Measurements from ENCODE around the gene SPATA31C2.

DNA sequence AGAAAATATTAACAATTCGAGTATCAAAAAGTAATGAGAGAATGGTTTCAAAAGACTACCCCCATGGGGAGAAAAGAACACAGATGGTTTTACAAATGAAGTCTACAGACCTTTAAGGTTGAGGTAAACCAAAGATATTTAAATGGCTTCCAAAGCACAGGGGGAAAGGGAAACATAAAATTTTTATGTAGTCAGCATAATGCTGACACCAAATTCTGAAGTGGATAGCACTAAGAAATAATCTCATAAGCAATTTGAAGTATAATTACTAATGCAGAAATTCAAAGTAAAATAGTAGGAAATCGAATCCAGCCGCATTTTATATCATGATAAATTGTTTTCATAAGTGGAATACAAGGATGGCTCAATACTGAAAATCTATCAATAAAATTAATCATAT is 30.3 kb upstream of the SPATA31C2 start:
- TF ChIP-seq, protein P1, sequence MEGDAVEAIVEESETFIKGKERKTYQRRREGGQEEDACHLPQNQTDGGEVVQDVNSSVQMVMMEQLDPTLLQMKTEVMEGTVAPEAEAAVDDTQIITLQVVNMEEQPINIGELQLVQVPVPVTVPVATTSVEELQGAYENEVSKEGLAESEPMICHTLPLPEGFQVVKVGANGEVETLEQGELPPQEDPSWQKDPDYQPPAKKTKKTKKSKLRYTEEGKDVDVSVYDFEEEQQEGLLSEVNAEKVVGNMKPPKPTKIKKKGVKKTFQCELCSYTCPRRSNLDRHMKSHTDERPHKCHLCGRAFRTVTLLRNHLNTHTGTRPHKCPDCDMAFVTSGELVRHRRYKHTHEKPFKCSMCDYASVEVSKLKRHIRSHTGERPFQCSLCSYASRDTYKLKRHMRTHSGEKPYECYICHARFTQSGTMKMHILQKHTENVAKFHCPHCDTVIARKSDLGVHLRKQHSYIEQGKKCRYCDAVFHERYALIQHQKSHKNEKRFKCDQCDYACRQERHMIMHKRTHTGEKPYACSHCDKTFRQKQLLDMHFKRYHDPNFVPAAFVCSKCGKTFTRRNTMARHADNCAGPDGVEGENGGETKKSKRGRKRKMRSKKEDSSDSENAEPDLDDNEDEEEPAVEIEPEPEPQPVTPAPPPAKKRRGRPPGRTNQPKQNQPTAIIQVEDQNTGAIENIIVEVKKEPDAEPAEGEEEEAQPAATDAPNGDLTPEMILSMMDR (conservative IDR thresholded peaks at IDR 0.05; ENCODE audit: low read depth, low read length): no peak
- no peak for TF ChIP-seq EZH2 (IDR thresholded peaks at IDR 0.05; ENCODE audit: borderline replicate concordance, low read depth, low read length, poor library complexity, severe bottlenecking)

All from A673 (cell line).